Right atrium auricular region (tissue), 2 donors: ENCODE results near the gene KCNC4. TPM values are rescaled to one million over a fixed set of nuclear protein-coding genes. Genes with fewer than 3 reads are reported as not detected.

Experiments
- DNase-seq: peaks from one replicate; pipeline ENCODE4 v3.0.0-alpha.2; 2019; ENCODE audit warnings: low spot score
- H3K27ac ChIP-seq, 2 donors: fragments of 200-600 bp; sonication (generic); 1 replicate in 1 of 2; 2 replicates in 1 of 2; pipeline ENCODE4 v1.5.1; 2016 to 2019
- H3K27me3 ChIP-seq, 2 donors: fragments of 200-600 bp; sonication (generic); one replicate each; pipeline versions ENCODE4 v1.5.1 to v1.6.0; 2017 to 2019
- H3K36me3 ChIP-seq: fragments of 200-600 bp; sonication (generic); one replicate; pipeline ENCODE4 v1.5.1; 2016
- H3K4me1 ChIP-seq, 2 donors: fragments of 200-600 bp; sonication (generic); one replicate each; pipeline versions ENCODE4 v1.5.1 to v1.6.0; 2017 to 2019
- H3K4me3 ChIP-seq, 2 donors: fragments of 200-600 bp; sonication (generic); 1 replicate in 1 of 2; 2 replicates in 1 of 2; pipeline ENCODE4 v1.5.1; 2017 to 2019; ENCODE audit warnings: mild to moderate bottlenecking in 1 of 2, moderate library complexity in 1 of 2
- H3K9me3 ChIP-seq, 2 donors: fragments of 200-600 bp; sonication (generic); one replicate each; pipeline ENCODE4 v1.5.1; 2019
- total RNA-seq, 2 donors: library from RNA; depleted of rRNA; stranded (reverse); fragments of >200 nt; gene quantifications; one replicate each; pipeline ENCODE4 v1.1.0, GENCODE V29; 2016
- TF ChIP-seq, protein P1 (sequence below), 2 donors: fragments of 200-600 bp; sonication (generic); IDR thresholded peaks; one replicate each; pipeline ENCODE4 v1.5.1; 2019; ENCODE audit warnings: antibody characterized with exemption in 2 of 2

KCNC4 gene
- total RNA-seq, 2 donors from 2014 or later = 4.2 to 9.1 TPM

DNA sequence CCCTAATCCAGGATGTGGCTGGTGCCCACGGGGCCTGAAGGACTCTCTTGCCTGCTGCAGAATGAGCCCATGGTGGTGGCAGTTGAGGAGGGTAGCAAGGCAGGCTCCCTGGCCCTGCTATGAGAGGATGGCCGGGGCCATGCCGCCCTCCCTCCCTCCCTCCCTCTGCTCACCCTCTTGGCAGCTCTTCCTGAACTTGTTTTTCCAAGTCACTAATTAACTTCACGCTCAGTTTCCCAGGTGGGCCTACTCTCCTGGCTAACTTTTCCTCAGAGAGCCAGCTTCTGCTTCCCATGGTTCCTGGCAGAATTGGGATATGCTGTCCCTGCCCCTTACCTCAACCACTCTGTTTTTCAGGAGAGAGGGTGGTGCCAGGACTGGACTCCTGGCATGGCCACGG lies 10.2 kb downstream of the KCNC4 start:
- no peak for DNase-seq
- Histone ChIP-seq H3K9me3 (no peaks in the 10 kb centered on the region), H3K27me3 (no peaks in the 10 kb centered on the region), H3K4me3 (no peak overlapping the region), H3K27ac (no peak overlapping the region), H3K36me3 (peaks cover 9% of the 10 kb centered on the region), H3K4me1 (peaks cover 0 to 5% of the 10 kb centered on the region in 2 donors)
- TF ChIP-seq, protein P1, sequence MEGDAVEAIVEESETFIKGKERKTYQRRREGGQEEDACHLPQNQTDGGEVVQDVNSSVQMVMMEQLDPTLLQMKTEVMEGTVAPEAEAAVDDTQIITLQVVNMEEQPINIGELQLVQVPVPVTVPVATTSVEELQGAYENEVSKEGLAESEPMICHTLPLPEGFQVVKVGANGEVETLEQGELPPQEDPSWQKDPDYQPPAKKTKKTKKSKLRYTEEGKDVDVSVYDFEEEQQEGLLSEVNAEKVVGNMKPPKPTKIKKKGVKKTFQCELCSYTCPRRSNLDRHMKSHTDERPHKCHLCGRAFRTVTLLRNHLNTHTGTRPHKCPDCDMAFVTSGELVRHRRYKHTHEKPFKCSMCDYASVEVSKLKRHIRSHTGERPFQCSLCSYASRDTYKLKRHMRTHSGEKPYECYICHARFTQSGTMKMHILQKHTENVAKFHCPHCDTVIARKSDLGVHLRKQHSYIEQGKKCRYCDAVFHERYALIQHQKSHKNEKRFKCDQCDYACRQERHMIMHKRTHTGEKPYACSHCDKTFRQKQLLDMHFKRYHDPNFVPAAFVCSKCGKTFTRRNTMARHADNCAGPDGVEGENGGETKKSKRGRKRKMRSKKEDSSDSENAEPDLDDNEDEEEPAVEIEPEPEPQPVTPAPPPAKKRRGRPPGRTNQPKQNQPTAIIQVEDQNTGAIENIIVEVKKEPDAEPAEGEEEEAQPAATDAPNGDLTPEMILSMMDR (IDR thresholded peaks at IDR 0.05) = no peak

DNA sequence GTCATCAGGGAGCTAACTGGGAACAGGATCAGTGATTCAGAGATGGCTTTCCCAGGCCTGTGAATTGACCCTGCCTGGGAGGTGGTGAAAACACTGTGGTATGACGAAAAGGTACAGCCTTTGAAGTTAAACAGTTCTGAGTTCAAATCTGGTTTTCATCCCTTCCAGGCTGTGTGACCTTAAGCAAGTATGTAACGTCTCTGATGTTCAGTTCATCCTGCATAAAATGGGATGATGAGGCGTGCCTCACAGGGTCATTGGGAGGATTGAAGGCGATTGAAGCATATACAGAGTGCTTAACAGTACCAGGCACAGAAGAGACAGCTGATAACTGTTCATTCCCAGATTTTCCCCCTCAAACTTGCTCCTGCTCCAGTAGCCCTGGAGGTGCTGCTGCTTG lies 11.0 kb downstream of the KCNC4 start:
- Histone ChIP-seq H3K27me3 (no peaks in the 10 kb centered on the region), H3K36me3 (peaks cover 9% of the 10 kb centered on the region), H3K4me1 (no peaks in the 10 kb centered on the region), H3K27ac (no peak overlapping the region), H3K9me3 (no peaks in the 10 kb centered on the region), H3K4me3 (no peak overlapping the region)
- DNase-seq = no peak
- TF ChIP-seq, protein P1 (IDR thresholded peaks at IDR 0.05) = no peak

DNA sequence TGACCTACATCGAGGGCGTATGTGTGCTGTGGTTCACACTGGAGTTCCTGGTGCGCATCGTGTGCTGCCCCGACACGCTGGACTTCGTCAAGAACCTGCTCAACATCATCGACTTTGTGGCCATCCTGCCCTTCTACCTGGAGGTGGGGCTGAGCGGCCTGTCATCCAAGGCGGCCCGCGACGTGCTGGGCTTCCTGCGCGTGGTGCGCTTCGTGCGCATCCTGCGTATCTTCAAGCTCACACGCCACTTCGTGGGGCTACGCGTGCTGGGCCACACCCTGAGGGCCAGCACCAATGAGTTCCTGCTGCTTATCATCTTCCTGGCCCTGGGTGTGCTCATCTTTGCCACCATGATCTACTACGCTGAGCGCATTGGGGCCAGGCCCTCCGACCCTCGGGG lies 13.0 kb downstream of the KCNC4 start:
- Histone ChIP-seq H3K4me1 (no peaks in the 10 kb centered on the region), H3K9me3 (no peaks in the 10 kb centered on the region), H3K27me3 (no peaks in the 10 kb centered on the region), H3K27ac (no peak overlapping the region), H3K4me3 (no peak overlapping the region), H3K36me3 (peaks cover 9% of the 10 kb centered on the region)
- DNase-seq = no peak
- TF ChIP-seq, protein P1 (IDR thresholded peaks at IDR 0.05) = no peak

DNA sequence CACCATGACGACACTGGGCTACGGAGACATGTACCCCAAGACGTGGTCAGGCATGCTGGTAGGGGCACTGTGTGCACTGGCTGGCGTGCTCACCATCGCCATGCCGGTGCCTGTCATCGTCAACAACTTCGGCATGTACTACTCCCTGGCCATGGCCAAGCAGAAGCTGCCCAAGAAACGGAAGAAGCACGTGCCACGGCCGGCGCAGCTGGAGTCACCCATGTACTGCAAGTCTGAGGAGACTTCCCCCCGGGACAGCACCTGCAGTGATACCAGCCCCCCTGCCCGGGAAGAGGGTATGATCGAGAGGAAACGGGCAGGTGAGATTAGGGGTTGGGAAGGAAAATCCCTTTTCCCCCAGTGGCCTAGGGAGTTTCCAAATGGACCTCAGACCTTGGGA lies 13.5 kb downstream of the KCNC4 start:
- TF ChIP-seq, protein P1 (IDR thresholded peaks at IDR 0.05) = no peak
- no peak overlapping the region for H3K27ac ChIP-seq
- no peaks in the 10 kb centered on the region for H3K9me3 ChIP-seq
- peaks cover 9% of the 10 kb centered on the region for H3K36me3 ChIP-seq
- no peak overlapping the region for H3K4me3 ChIP-seq
- H3K27me3 ChIP-seq = no peaks in the 10 kb centered on the region
- no peaks in the 10 kb centered on the region for H3K4me1 ChIP-seq
- DNase-seq = no peak

DNA sequence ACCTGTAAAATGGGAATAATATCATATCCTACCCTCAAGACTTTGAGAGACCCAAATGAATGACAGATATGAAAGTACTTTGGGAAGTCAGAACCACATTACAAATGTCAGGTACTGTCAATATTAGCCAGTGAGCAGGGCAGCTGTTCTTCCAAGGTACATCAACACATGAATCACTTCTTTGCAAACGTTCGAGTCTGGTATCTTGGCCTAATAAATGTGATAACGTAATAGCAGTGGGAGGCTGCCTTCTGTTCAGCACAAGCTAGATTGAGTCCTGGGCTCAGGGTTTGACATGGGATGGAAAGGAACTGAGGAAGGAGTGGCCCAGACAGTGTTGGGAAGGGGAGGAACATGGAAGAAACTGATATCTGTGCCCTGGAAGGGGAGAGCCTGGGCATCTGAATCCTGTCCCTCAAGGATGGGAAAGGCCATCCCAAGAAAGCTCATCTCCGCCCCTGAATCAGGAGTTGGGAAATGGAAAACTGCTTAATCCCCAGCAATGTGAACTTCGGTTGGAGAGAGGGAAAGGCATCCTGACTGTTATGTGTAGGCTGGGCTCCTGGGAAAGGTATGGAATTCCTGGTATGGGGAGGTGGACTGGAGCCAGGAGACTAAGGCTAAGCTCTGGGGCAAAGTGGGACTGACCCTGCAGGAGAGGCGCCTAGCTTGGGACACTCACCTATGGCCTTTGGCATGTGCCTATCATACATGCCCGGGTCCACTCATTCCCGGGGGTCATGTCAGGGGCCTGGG lies 14.3 kb downstream of the KCNC4 start:
- Histone ChIP-seq H3K4me1 (no peaks in the 10 kb centered on the region), H3K36me3 (peaks cover 9% of the 10 kb centered on the region), H3K4me3 (no peak overlapping the region), H3K27ac (no peak overlapping the region), H3K9me3 (no peaks in the 10 kb centered on the region), H3K27me3 (no peaks in the 10 kb centered on the region)
- TF ChIP-seq, protein P1 (IDR thresholded peaks at IDR 0.05) = no peak
- no peak for DNase-seq

DNA sequence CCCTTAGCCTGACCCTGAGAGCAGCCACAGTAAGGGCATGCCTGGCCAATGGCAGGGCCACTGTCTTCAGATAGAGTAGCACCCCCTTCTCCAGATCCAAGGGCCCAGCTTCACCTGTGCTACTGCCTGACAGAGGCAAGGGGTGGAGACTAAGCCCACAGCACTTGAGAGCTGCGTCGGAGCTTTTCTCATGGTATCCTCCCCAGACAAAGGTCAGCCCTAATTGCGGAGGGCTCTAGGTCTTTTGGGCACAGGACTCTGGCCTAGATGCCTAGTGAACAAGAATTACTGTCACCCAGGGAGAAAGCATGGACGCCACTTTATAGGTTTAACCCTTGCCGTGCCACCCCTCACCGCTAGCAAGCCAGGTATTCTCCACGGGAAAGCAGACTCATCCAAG lies 15.1 kb downstream of the KCNC4 start:
- TF ChIP-seq, protein P1 (IDR thresholded peaks at IDR 0.05) = no peak
- peaks cover 9% of the 10 kb centered on the region for H3K36me3 ChIP-seq

More for the DNA sequence above, 15.1 kb downstream of the KCNC4 start:
- Histone ChIP-seq H3K27ac (no peak overlapping the region), H3K4me1 (no peaks in the 10 kb centered on the region), H3K9me3 (no peaks in the 10 kb centered on the region), H3K27me3 (no peaks in the 10 kb centered on the region), H3K4me3 (no peak overlapping the region)
- DNase-seq = no peak
